Liver (tissue), 3 donors: Measurements from ENCODE around the gene VENTX.

ENCODE experiments used
- EGR1 ChIP-seq, 2 donors: IDR thresholded peaks; 2 replicates each; pipeline ENCODE4 v1.6.1; 2016 to 2018; ENCODE audit warnings: antibody characterized with exemption in 2 of 2, low read depth in 2 of 2
- JUND ChIP-seq, 2 donors: IDR thresholded peaks; 2 replicates each; pipeline ENCODE4 v1.6.1; 2016; ENCODE audit warnings: antibody characterized with exemption in 2 of 2
- TAF1 ChIP-seq: conservative IDR thresholded peaks from 2 replicates; pipeline ENCODE4 v1.6.1; 2016; ENCODE audit warnings: antibody characterized with exemption, mild to moderate bottlenecking
- TF ChIP-seq, protein P1 (sequence below): fragments of 150-350 bp; IDR thresholded peaks from 2 replicates; pipeline ENCODE4 v1.5.1; 2017; ENCODE audit warnings: improper control_type of control experiment, low read depth, low read length; ENCODE audit not compliant: missing input control
- TF ChIP-seq, protein P2 (sequence below): IDR thresholded peaks from 2 replicates; pipeline ENCODE4 v1.6.1; 2016; ENCODE audit warnings: antibody characterized with exemption
- donor health status: healthy.
- donor health status: healthy.

DNA sequence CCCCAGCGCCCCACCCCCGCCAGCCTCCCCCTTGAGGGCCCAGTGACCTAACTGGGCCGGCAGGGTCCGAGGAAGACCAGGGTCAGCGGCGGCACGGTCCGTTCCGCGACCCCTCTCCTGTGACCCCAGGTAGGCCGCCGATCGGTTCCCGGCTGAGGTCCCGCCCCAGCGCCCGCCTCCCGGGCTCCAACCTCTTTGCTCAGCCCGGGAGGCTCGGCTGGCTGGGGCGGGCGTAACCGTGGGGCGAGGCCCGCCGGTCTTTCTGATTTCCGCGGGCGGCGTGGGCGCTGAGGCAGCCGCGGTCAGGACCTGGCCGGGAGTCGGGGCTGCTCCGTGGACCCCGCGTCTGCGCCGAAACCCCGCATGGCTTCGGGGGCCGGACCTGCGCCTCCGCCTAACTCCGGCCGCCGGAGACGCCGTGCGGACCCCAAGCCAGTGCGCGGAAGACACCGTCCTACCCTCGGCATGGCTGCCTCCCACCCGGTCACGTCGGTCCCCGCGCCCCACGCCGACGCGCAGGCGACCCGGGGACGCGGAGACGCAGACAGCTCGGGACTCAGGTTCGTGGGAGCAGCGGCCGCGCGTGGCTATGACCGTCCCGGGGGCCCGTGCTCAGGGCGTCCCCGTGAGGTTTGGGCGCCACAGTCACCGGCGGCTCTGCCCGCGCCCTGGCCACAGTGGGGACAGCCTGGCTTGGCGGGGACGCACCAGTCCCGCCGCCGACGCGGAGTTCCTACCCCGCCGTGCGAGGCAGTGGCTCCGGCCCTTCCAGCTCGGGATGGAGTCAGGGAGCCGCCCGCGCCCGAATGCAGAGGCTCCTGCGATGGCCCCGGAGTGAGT, 1.0 kb upstream of the VENTX start:
- TF ChIP-seq, protein P1, sequence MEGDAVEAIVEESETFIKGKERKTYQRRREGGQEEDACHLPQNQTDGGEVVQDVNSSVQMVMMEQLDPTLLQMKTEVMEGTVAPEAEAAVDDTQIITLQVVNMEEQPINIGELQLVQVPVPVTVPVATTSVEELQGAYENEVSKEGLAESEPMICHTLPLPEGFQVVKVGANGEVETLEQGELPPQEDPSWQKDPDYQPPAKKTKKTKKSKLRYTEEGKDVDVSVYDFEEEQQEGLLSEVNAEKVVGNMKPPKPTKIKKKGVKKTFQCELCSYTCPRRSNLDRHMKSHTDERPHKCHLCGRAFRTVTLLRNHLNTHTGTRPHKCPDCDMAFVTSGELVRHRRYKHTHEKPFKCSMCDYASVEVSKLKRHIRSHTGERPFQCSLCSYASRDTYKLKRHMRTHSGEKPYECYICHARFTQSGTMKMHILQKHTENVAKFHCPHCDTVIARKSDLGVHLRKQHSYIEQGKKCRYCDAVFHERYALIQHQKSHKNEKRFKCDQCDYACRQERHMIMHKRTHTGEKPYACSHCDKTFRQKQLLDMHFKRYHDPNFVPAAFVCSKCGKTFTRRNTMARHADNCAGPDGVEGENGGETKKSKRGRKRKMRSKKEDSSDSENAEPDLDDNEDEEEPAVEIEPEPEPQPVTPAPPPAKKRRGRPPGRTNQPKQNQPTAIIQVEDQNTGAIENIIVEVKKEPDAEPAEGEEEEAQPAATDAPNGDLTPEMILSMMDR, result no peak
- no peak for TF ChIP-seq JUND (IDR thresholded peaks at IDR 0.05)
- no peak for TF ChIP-seq TAF1
- TF ChIP-seq, protein P2, sequence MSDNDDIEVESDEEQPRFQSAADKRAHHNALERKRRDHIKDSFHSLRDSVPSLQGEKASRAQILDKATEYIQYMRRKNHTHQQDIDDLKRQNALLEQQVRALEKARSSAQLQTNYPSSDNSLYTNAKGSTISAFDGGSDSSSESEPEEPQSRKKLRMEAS, result no peak
- no peak for TF ChIP-seq EGR1 (IDR thresholded peaks at IDR 0.05; ENCODE audit: low read depth in 2 of 2)
